ENCODE measurements around the gene TCP11L1.
"Not testable (repeated sequence)": the region's sequence is repeated elsewhere in the genome, so short reads cannot be mapped to it uniquely, and the experiment has no call there.

TCP11L1 gene

GRCh38 chr11:33029218-33029617, 10.2 kb upstream of the TCP11L1 start:
- DNase-seq (ENCODE audit: low read depth), result not testable (repeated sequence)

DNA sequence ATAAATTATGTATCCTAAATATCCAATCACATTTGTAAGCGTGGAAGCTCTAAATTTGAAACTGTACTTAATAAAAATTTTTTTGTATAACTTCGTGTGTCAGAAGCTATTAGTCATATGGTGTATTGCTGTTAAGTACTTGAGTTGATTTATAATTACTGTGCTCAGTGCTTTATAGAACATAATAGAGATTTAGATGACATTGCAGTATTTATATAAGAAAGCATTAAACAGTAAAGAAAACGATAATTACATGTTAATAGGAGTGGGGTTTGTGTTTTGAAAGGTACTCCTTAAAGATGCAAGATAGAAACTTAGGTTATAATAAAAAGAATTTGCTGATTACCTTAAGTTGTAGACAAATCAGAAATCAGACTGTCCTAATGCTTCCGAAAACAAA, 5.9 kb upstream of the TCP11L1 start:
- no peak for DNase-seq (ENCODE audit: low read depth)

- no peak for DNase-seq (ENCODE audit: low read depth)
Observed at GRCh38 chr11:33035011-33035410, 4.4 kb upstream of the TCP11L1 start.

DNA sequence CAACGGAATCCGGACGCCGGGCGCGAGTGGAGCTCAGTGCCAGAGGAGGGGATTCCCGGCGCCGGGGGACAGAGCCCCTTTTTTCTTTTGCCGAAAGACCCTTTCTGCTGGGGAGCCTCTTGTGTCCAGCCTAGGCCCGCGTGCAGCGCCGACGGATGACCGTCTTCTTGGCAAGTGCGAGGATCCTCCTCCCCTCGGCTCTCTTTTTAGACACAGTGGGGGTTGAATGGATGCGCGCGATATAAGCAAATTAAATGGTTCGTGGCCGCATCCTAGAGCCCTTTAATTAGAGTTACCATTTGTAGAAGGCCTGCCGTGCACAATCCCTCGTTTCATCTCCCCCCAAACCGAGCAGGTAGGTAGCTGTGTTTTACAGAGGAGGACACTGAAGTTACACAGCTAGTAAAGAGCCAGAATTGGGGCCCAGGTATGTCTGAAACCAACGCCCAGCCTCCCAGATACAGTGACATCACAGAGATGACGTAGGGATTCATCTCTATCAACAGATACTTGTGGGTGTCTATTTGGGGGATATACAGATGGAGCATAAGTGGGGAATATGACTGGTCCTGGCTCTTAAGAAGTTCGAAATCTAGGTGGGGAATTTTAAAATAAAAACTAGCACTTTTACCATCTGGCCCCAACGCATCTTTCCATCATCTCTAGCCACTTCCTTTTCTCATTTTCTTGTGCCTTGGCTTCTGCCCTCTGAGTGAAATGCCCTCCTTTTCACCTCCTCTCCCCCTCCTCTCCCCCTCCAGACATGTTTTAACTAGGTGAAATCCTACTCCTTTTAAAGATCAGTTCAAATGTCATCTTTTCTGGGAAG, 875 bp downstream of the TCP11L1 start:
- no peak for DNase-seq (ENCODE audit: low read depth)

GRCh38 chr11:33040862-33041453, 1.6 kb downstream of the TCP11L1 start:
- DNase-seq (ENCODE audit: low read depth), result no peak

- no peak for DNase-seq (ENCODE audit: low read depth)
Observed at GRCh38 chr11:33043221-33043830, 4.0 kb downstream of the TCP11L1 start.

- no peak for DNase-seq (ENCODE audit: low read depth)
Observed at GRCh38 chr11:33044285-33044756, 4.9 kb downstream of the TCP11L1 start.

DNA sequence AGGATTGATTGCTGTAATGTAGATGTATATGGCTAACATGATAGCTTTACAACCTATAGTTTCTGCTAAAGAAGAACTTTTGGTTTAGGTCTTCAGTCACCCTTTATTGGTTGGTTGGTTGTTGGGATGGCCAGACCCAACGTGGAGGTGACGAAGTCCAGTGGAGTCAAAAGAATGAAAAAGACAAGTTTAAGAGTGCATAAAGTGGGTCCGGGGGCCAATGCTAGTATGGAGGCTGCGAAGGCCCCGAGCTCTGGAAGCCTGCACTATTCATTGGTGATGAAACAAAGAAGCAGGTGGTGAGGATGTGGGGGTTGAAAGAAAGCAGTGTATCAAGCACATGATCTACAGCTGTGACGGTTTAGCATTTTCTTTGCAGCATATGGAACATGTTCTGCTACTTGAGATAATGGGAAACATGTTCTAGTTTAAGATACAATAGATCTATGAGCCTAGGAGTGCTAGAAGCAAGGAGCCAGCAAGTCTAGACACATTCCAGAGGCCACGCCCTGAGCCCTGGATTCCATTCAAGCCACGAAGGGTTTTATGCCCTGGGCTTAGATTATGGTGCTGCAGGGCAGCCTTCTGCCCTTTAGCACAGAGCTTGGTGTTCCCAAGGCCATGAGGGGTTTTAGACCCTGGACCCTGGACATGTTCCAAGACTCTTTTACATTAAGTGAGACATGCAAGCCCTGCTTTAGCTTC, 6.3 kb downstream of the TCP11L1 start:
- no peak for DNase-seq (ENCODE audit: low read depth)

- DNase-seq (ENCODE audit: low read depth), result not testable (repeated sequence)
Observed at GRCh38 chr11:33048701-33049100, 9.3 kb downstream of the TCP11L1 start.

- DNase-seq (ENCODE audit: low read depth), result not testable (repeated sequence)
Observed at GRCh38 chr11:33049565-33050408, 10.4 kb downstream of the TCP11L1 start.

DNA sequence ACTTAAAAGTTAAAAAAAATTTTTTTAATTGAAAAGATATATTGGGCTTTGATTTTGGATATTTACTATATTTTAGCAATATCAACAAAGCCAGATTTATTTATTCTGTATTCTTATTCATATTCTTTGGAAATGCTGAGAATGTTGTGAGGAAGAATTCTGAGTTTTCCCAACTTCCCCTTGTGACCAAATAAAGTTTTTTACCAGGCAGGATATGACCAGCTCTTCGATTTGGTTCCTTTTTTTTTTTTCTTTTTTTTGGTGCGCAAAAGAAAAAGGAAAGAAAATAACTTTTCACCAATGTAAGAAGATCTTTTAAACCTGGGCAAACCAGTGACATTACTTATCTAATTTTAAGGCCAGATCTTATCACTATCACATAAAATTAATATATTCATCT, 12.9 kb downstream of the TCP11L1 start:
- DNase-seq (ENCODE audit: low read depth), result no peak

GRCh38 chr11:33055375-33055774, 16.0 kb downstream of the TCP11L1 start:
- no peak for DNase-seq (ENCODE audit: low read depth)

DNA sequence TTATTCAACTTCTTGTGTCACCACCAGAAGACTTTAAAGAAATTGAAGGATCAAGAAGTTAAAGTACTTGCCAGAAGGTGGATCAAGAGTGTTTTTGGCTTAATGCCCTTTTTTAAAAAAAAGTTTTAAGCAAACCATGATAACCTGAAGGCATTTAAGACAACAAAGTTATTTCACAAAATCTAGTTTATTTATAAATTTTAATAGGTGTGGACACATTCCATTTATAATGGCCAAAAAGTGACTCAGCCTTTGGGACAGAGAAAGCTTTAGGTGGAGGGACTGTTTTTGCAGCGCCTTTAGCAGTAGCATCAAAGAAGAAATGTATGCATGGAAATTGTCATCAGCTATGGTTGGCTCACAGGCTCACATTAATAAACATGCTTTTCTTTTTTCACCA, 17.9 kb downstream of the TCP11L1 start:
- no peak for DNase-seq (ENCODE audit: low read depth)

- DNase-seq (ENCODE audit: low read depth), result no peak
Observed at GRCh38 chr11:33059331-33060007, 20.1 kb downstream of the TCP11L1 start.

- no peak for DNase-seq (ENCODE audit: low read depth)
Observed at GRCh38 chr11:33060271-33060670, 20.9 kb downstream of the TCP11L1 start.

DNA sequence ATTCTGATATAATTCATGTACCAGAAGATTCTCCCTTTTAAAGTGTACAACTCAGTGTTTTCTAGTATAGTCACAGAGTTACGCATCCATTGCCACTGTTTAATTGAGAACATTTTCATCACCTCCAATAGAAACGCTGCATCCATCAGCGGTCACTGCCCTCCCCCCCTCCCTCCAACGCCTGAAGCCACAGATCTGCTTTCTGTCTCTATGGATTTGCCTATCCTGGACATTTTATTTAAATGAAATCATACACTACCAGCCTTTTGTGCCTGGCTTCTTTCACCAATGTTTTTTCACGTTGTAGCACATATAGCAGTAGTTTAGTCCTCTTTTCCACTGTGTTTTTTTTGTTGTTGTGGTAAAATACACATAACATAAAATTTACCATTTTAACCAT, 22.8 kb downstream of the TCP11L1 start:
- DNase-seq (ENCODE audit: low read depth), result no peak

DNA sequence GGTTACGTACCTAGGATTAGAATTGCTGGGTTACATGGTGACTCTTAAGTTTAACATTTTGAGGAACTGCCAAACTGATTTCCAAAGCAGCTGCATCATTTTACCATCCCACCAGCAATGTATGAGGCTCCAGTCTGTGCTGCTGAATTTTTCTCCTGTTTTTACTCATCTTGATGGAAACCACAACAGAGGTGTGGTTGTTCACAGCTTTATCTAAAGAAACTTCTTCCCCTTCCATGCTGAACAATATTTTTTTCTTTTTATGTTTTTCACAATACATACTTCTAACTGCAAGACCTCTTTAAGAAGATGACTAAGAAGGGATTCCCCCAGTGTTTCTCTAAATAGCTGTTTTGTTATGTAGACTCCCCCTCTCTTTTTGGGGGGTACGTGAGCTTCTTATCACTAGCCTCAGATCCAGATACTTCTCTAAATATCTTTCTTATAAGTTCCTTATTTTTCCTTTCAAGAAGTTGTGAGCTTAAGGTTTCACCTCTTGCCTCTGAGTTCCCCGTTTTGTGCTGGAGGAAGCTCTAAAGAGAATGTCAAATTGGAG, 24.0 kb downstream of the TCP11L1 start:
- DNase-seq (ENCODE audit: low read depth), result no peak

GRCh38 chr11:33064033-33064825, 24.9 kb downstream of the TCP11L1 start:
- no peak for DNase-seq (ENCODE audit: low read depth)

- DNase-seq (ENCODE audit: low read depth), result no peak
Observed at GRCh38 chr11:33064866-33065265, 25.5 kb downstream of the TCP11L1 start.

Data from GM04504 (cell line).